GM19043 (cell line): Measurements from ENCODE around the gene ALOXE3.

Source experiments
- ATAC-seq: cut with Tn5 transposase; IDR thresholded peaks from one replicate; pipeline ENCODE4 v1.9.1; 2021; ENCODE audit warnings: low read depth; ENCODE audit not compliant: unreplicated experiment

The ALOXE3 gene

GRCh38 chr17:8142887-8143580 is 24.7 kb upstream of the ALOXE3 start:
- no peak for ATAC-seq

DNA sequence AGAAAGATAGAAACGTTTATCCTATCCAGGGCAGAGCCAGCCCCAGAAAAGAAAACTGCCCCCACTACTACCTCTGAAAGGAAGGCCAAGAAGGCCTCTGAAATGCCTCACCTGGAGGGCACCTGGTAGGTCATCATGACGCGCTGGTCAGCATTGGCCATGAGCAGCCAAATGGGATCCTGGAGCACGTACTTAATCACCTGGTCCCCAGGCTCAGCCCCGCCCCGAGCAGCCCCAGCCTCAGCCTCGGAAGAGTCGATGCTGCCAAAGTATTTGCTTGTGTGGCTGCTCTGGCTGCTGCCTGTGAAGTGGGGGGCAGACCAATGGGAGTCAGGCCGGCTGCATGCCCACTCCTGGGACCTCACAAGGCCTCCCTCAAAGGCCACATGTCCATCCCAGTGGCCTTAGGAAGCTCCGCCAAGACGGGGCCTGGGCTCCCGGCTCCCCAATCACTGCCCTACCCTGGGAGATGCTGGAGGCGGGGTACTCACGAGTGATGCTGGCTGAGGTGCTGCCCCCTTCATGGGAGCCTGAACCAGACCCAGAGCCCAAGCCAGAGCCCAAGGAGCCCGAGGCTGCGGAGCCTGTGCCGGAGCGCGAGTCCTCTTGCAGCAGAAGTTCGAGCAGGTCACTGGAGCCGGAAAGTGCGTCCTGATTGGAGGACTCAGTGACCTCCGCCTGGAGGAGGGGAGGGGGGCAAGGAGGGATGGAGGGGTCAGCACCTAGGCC is 24.0 kb upstream of the ALOXE3 start:
- no peak for ATAC-seq

- no peak for ATAC-seq
Observed at GRCh38 chr17:8141741-8142140, 23.4 kb upstream of the ALOXE3 start.

GRCh38 chr17:8141045-8141444 is 22.7 kb upstream of the ALOXE3 start:
- ATAC-seq, result no peak

GRCh38 chr17:8140065-8141029 is 22.0 kb upstream of the ALOXE3 start:
- no peak for ATAC-seq

- peak; percentile 82 for ATAC-seq
Observed at GRCh38 chr17:8138672-8139371, 20.5 kb upstream of the ALOXE3 start.

- no peak for ATAC-seq
Observed at GRCh38 chr17:8138374-8138671, 20.0 kb upstream of the ALOXE3 start.

GRCh38 chr17:8137645-8138373 is 19.5 kb upstream of the ALOXE3 start:
- ATAC-seq, result no peak

DNA sequence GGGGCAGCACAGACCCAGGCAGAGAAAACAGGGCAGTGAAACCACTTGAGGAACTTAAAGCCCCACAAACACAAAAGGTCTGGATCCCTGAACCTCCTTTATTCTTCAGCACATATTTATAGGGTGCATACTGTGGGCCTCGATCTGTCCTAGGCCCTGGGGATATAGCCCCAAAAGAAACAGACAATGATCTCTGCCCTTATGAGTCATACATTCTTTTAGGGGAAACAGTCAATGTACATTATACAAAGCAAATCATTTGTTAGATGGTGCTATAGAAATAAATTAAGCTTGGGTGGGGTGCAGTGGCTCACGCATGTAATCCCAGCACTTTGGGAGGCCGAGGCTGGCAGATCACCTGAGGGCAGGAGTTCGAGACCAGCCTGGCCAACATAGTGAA is 15.6 kb upstream of the ALOXE3 start:
- ATAC-seq, result no peak

DNA sequence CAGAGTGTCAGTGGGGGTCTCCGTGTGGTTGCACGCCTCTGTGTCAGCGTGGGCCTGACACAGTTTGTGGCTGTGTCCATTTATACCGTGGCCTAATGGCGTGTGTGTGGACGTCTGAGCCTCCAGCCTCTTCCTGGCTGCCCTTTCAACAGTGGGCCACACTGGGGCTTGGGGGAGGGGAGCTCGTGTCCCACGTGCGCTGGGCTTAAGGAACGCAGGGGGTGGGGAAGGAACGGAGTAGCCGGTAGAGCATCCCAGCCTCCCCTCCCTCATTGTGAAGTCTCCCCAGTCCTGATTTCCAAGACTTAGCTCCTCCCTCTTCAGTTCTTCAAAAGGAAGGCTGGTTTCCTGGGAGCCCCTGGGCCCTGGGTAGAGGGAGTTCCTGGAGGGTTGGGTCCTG is 15.1 kb upstream of the ALOXE3 start:
- no peak for ATAC-seq

- ATAC-seq, result no peak
Observed at GRCh38 chr17:8131844-8132441, 13.6 kb upstream of the ALOXE3 start.

DNA sequence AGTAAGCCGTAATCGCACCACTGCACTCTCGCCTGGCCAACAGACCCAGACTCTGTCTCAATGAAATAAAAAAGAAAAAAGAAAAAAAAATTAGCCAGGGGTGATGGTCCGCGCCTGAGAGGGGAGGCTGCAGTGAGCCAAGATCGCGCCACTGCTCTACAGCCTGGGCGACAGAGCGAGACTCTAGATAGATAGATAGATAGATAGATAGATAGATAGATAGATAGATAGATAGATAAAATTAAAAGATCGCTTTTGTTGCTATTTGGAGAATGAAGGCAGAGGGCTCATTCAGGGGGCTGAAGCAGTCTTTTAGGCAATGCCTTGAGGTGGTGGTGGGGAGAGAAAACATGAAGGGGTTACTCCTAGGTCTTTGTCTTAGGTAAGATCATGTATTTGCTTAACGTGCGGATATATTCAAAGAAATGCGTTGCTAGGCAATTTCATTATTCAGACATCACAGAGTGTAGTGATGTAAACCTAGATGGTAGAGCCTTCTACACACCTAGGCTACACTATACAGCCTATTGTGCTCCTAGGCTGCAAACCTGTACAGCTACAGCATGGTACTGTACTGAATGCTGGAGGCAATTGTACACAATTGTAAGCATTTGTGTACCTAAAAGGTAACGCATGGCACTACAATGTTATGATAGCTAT is 9.9 kb upstream of the ALOXE3 start:
- no peak for ATAC-seq

DNA sequence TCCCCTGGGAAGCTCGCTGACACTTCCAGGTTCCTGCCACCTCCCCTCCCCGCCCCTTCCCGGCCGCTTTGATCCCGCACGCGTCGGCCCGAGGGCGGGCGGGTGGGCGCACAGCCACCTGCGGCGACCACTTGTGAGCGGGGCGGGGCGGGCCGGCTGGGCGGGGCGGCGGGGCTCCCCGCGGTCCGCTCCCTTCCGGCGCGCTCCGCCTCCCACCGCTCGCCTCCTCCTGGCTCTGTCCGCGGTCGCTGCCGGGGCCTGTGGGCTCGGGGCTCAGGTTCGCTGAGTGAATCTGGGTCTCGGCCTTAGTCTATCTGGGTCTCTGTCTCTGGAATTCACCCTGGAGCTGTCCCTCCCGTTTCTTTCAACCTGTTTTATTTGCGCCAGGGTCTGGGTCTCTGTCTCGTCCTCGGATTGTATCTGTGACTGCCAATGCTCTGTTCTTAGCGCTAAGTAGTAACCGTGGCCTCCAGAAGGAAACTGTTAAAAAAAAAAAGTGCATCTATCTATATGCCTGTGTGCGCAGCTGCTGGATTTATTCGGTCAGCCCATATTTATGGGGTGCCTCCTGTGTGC is 8.3 kb upstream of the ALOXE3 start:
- ATAC-seq, result no peak

DNA sequence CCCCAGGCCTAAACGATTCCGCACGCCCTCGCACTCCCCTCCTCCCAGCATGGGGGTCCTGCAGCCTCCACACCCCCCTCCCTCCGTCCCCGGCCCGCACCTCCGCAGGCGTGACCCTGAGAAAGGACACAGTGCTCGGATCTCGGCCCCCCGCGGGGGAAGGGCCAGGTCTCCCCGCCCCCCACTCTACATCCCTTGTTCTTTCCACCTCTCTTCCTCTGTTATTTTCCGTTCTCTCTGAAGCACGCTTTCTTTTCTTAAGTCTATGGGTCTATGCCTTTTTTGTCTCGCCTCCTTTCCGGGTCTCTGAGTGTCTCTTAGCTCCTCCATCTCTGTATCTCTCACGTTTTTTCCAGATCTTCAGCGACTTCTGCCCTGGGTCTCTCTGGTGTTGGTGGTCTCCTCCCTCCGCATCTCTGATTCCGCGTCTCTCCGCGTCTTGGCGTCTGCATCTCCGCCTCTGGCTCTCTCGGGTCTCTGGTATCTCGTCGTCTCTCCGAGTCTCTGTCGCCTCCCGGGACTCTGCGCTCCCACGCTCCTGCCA is 7.7 kb upstream of the ALOXE3 start:
- no peak for ATAC-seq

DNA sequence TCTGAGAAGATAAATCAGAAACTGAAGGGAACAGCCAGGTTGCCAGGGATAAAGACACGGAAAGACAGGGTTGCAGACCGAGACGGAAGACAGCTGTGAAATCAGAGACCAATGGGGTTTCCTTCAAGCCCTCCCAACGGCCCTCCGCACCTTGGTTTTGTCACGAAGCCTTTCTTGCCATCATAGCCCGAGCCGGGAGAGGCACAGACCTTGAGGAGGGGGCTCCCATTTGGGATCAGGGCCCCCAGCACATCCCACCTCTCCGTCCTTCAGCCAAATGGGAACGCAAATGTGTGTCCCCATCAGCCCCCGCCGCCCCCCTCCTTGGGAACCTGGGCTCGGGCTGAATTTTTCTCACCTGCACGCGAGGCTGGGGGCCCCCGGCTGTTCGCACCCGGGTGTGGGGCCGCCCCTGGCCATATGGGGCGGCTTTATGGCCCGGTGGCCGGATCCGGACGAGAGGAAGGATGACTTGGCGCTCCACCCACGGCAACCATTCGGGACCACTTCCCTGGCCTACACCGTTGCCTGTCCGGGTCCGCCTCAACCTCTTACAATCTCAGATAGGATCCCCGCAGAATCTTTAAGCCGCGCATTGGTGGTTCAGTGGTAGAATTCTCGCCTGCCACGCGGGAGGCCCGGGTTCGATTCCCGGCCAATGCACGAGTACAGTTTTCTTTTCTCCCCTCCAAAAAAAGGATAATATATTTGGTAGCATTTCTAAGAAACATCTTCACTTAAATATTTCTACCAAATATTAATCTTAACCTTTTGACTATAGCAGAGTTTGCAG is 7.0 kb upstream of the ALOXE3 start:
- ATAC-seq, result no peak

- no peak for ATAC-seq
Observed at GRCh38 chr17:8124350-8125153, 6.2 kb upstream of the ALOXE3 start.
